Stimulated activated CD8-positive, alpha-beta memory T cell treated with anti-CD3 and anti-CD28 coated beads, Interleukin-15, amount 100 ng/mL, for 4 hours (primary cell): Measurements from ENCODE around the gene COL5A1.

Experiments
- DNase-seq, 2 donors: peaks; one replicate each; pipeline ENCODE4 v3.0.0-alpha.2; 2020; ENCODE audit warnings: low read depth in 2 of 2

COL5A1 gene

DNA sequence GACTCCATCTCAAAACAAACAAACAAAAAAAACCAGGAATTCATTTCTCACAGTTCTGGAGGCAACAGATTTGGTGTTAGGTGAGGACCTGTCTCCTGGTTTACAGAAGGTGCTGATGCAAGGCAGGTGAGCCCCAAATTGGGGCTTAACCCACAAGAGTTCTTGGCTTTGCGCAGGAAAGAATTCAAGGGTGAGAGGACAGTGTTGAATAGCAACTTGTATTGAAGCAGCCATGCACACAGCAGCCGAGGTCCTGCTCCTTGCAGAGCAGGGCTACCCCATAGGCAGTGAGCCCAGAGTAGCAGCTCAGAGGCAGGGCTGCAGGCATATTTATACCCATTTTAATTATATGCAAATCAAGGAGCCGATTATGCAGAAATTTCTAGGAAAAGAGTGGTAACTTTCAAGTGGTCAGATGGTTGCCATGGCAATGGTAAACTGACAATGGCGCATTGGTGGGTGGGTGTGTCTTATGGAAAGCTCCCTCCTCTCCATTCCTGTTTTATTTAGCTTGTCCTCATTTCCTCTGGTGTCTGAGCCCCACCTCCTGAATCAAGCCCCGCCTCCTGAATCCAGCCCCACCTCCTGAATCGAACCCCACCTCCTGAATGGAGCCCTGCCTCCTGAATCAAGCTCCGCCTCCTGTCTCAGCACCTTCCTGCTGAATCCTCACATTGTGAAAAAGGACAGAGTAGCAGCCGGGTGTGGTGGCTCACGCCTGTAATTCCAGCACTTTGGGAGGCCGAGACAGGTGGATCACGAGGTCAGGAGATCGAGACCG is 34.5 kb upstream of the COL5A1 start:
- no peak for DNase-seq

- DNase-seq: no peak
Observed at GRCh38 chr9:134607971-134608370, 33.6 kb upstream of the COL5A1 start.

DNA sequence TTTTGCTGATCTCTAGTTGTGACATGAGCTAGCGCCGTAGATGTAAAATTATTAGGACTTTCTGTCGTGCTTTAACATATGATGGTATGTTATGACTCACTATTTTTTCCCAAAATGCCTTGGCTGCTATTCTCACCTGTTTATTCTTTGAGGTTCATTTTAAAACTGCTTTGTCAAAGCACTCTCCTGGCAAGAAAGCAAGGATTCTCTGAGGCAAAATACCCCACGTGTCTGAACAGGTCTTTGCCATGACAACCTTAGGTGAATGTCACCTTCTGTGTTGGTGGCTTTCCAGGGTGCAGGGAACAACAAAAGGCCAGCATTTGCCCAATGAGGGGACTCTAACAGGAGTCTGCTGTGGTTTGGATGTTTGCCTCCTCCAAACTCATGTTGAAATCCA is 30.6 kb upstream of the COL5A1 start:
- no peak for DNase-seq

- DNase-seq: no peak
Observed at GRCh38 chr9:134612309-134612708, 29.3 kb upstream of the COL5A1 start.

DNA sequence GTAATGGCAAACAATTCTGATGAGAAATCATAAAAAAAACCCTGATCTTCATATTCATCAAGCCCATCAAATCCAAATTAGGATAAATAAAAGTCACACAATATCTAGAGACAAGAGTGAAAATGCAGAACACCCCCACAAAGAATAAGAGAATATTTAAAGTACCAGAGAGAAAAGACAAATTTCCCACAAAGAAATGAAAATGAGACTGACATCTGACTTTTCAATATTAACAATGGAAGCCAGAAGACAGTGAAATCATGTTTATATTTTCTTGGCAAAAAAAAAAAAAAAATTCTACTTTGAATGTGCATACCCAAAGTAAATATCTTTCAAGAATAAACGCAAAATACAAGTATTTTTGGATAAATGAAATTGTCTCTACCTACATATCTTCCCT is 28.9 kb upstream of the COL5A1 start:
- DNase-seq: no peak

DNA sequence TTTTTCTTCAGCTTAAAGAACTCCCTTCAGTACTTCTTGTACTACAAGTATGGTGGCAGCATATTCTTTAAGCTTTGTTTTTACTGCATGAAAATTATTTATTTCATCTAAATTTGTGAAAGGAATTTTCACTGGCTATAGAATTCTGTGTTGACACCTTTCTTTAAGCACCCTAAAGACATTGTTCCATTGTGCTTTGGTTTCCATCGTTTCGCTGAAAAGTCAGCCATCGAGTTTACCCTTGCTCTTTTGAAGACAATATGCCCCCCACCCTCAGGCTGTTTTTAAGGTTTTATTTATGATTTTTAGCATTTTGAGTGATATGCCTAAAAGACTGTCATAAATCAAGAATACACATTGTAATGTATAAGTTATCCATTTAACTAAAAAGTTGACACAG is 27.3 kb upstream of the COL5A1 start:
- DNase-seq: no peak

GRCh38 chr9:134616341-134616740 is 25.3 kb upstream of the COL5A1 start:
- no peak for DNase-seq

DNA sequence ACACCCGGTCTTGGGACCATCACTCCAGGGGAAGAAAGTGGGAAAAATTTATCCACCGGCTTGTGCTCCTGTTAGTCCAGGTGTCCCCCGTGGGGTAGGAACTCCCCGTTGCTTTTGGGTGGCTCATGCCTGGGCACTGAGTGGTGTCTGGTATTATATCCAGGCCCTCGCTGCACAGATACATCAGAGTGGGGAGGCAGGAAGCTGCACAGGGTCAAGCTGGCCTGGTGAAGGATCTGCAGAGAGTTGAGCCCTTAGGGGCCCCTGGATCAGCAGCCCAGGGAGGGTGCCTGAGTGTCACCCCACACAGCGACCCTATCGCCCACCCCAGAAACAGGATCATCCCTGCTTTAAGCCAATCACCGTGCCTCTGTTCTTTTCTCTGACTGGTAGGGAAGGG is 24.4 kb upstream of the COL5A1 start:
- no peak for DNase-seq

DNA sequence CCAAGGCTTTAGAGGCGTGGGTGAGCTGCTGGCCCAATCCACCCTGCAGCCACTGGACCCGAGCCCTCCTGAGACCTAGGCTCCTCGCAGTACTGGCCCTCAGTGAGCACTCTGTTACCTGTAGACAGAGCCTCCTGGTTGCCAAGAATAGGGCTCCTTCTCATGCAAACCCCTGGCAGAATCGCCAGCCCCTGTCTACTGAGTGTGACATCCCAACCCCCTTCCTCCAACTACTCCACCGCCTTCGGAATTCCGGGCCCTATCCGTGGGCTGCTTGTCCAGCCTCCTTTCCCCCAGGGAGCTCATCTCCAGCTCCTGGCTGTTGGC is 23.8 kb upstream of the COL5A1 start:
- no peak for DNase-seq

DNA sequence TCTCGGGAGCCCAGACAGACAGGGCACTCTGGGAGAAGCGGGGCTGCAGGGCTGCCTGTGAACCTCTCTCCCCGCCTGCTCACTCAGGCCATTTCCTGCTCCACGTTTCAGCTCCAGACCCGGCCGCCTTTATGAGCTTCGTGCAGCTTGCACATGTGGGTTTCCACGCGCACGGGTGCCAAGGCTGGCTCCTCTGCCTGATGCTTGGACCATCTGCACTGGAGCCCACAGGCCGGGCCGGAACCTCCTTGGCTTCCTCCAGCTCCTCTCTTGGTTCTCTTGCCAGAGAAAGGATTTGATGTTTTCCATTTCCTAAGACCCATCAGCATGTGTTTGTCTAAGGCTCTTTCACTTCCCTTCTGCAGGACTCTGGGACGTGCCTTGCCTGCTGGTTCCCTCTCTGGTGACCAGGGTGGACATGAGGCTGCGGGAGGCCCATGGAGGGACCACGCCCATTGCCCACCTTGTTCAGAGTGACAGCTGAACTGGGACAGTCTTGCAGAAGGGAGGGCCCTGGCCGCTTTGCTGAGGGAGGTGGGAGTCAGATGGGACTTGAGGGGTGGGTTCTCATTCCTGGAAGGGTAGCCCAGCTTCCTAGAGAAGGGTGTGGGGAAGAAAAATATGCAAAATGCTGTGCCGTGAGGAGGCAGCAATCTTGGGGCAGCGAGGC is 23.3 kb upstream of the COL5A1 start:
- DNase-seq: no peak

GRCh38 chr9:134618833-134619447 is 22.7 kb upstream of the COL5A1 start:
- no peak for DNase-seq

DNA sequence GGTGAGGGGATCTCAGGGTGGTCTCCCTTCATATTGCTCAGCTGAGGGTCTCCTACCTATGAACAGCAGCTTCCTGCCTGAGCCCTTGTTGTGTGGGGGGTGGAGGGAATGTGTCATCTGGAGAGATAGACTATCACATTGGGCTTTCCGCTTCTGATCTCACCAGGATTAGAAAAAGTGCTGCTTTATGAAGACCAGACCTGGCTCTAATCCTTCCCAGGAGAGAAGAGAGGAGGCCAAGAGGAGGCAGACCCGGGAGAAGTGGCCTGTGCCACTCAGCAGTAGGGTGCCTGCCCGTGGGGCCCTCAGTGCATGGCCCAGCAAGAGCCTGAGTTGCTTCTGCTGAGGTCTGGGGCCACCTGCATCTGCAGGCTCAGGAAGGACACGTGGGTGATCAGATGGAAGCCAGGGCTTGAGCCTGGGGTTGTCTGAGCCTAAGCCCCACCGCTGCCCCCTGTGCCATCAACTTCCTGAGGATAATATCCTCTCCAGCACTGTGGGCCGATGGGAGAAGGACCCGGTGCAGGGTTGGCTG is 22.1 kb upstream of the COL5A1 start:
- no peak for DNase-seq

DNA sequence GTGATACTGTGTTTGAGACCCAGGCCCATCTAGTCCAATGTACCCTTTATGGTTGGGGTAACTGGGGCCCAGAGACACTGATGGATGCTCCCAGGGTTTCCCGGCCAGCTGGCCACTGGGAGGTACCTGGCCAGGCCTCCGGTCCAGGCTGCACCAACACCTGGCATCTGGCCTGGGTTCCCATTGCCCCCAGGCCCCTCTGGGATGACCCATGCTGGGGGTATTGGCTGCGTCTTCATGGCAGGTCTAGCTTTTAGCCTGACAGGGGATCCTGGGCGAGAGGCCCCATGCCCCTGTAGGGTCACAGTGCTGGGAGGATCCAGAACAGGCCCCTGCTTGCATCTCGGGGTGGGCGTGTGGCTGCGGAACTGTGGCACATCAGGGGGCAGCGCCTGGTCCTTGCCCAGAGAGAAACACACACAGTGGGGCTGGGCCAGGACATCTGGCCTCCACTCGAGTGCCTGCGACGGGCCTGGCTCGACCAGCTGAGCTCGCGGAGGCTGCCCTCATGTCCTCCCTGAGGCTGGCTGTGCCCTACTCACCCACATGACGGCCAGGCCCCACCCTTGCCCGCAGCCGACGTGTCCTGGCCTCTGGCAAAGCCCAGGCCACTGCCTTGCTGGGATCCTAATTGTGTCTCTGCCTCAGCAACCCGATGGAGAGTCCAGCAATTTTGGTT is 21.5 kb upstream of the COL5A1 start:
- DNase-seq: no peak

- no peak for DNase-seq
Observed at GRCh38 chr9:134620751-134621557, 20.6 kb upstream of the COL5A1 start.

DNA sequence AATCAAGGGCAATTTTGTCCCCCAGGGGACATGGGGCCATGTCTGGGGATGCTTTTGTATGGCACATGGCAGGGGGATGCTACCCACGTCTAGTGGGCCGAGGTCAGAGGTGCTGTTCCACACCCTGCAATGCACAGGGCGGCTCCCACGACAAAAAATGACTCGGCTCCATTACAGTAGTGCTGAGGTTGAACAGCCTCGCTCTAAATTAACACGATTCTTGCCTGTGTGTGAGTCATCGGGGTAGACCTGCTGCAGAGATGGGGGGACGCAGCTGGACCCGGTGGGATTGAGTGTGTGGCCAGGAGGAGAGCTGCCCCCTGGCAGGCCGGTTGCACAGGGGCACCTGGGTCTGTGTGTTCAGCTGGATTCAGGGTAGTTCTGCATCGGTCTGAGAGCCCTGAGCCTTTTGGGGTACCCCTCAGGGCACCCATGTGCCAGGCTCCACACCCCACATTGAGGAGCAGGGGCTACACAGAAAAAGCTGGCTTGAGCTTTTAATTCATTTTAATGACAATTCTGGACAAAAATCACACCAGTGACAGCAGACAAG is 20.0 kb upstream of the COL5A1 start:
- DNase-seq: no peak

- DNase-seq: no peak
Observed at GRCh38 chr9:134622896-134623257, 18.7 kb upstream of the COL5A1 start.

DNA sequence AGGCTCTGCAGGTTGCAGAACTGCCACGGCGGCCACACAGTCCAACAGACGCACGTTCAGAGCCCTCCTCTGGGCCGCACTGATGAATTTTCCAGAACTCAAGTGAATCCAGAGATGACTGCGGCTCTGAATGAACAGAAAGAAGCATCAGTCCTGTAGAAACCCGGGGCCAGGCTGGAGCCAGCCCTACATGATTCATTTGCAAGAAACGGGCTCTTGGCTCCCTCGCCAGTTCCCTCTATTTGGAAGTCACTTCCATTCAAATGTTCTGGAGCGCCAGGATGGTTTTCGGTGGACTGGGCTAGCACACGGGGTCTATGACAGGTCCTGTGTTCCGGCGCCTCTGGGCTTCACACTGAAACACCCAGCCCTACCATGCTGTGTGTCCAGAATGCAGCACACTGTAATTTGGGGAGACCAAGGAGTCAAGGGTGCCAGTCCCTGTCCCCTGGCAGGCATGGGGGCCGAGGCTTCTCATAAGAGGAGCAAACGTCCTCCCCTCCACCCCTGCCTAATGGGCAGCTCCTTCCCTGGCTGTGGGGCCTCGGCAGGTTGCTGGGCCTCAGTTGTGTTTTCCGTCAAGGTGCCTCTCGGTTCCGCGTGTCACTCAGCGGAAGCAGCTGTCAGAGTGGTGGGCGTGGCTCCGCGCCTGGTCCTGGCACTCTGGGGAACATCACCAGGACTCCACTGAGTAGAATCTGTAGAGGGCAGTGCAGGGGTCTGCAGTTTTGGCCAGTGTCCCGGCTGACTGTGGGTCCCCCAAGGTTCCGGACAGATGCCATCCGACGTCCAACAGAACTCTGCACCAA is 18.1 kb upstream of the COL5A1 start:
- no peak for DNase-seq

DNA sequence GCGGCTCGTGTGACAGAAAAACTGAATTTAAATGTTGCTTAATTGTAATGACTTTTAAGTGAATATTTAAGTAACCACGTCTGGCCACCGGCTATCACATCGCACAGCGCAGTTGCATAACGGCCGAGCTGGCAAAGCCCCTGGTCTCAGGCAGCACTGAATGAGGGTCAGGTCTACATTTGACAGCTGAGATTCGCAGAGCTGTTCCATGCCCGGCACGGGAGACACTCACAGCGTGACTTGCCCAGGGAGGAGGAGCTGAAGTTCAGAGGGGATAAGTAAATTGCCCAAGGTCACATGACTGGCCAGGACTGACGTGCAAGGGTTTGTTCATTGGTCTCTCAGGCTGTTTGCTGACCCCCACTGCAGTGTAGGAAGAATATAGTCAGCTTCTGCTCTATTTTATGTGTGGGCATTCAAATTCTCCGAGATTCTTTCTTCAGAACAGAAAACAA is 17.4 kb upstream of the COL5A1 start:
- no peak for DNase-seq

- DNase-seq: no peak
Observed at GRCh38 chr9:134624621-134625181, 16.9 kb upstream of the COL5A1 start.
